Epithelial cell of prostate (primary cell): ENCODE measurements around the gene GNAZ.

Experiments used
- DNase-seq: peaks from one replicate; pipeline ENCODE4 v3.0.0-alpha.2; 2011; ENCODE audit warnings: low read depth, low spot score
- H3K27ac ChIP-seq: fragments of 450-650 bp; 2 replicates; pipeline ENCODE4 v1.5.1; 2017; ENCODE audit warnings: mild to moderate bottlenecking

GNAZ gene

DNA sequence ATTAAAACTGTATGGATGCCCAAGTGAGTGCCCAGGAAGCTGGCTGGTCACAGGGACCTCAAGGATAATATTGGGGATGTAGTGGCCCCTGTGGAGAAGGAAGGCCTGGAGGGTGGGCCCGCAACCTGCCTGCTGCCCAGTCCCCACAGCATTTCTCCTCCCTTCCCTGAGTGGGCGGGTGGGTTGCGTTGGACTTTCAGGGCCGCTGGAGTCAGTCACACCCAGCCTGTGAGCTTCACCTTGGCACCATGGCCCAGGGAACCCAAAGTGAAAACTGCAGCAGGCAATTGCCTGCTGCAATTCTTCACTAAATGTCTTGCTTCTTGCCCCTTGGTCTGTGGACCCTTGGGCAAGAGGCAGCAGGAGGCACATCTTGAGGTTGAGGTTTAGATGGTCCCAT, 4.7 kb downstream of the GNAZ start:
- H3K27ac ChIP-seq, result no peak overlapping the region
- DNase-seq, result no peak

DNA sequence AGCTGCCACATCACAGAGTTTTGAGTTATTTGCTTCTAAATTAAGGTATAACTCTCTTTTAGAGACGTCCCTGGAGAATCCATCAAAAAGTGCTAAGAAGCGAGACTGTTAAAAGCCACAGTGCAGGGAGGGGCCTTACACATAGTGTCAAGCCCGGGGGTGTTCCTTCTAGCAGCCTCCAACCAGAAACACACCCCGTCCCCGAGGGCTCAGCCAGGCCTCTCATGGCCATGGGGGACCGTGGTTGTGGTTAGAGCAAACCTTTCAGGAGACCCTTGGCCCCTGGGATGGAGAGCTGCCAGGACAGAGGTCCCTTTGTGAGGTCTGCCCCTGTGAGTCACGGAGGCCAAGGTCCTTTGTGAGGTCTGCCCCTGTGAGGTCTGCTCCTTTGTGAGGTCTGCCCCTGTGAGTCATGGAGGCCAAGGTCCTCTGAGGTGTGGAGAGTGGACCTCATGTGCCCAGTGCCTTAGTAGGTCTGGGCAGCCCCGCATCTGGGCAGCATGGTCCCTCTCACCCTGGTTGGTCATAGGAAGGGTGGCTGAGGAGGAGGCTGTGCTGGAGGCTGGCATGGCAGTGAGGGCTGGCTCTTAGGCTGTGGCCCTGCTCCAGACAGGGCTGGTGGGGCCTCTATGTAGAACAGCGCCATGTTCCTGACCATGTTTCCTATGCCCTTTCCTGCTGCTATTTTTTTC, 5.4 kb downstream of the GNAZ start:
- DNase-seq, result no peak
- H3K27ac ChIP-seq, result no peak overlapping the region

GRCh38 chr22:23076896-23077572, 6.7 kb downstream of the GNAZ start:
- DNase-seq, result no peak
- no peak overlapping the region for H3K27ac ChIP-seq

DNA sequence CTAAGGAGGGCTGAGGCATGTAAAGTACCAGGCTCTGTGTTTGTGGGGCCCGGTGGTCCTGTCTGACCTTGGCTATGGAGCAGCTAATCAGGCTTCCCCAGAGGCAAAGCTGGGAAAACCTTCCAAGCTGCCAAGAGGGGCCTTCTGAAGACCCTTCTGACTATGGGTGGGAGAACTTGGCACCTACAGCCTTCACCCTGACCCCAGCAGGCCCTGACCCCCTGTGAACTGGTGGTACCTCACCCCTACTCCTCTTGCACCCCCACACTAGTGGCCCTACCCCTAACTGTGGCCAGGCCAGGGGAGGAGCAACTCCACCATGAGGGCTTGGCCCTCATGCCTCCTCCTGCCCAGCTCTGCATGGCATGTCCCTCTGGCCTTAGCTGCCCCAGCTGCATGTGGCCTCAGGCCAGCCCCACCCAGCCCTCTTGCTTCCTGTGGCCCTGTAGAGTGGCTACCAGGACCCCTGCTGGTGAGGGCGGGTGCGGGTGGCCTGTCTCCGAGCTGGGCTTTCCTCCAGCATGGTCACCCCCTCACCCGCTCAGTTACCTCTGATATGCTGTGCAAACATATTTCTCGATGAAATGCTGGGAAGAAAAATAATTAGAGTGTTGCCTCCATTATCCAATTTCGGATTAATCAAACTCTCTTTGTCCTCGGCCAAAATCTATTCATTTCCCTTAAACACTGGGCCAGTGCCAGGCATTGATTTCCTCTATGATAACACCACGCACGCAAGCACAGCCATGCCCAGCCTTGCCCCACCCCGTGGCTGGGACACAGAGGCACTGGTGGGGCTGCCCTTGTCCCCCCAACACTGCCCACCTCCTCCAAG, 7.5 kb downstream of the GNAZ start:
- DNase-seq, result no peak
- no peak overlapping the region for H3K27ac ChIP-seq

GRCh38 chr22:23078462-23078787, 8.1 kb downstream of the GNAZ start:
- H3K27ac ChIP-seq, result no peak overlapping the region
- DNase-seq, result no peak

DNA sequence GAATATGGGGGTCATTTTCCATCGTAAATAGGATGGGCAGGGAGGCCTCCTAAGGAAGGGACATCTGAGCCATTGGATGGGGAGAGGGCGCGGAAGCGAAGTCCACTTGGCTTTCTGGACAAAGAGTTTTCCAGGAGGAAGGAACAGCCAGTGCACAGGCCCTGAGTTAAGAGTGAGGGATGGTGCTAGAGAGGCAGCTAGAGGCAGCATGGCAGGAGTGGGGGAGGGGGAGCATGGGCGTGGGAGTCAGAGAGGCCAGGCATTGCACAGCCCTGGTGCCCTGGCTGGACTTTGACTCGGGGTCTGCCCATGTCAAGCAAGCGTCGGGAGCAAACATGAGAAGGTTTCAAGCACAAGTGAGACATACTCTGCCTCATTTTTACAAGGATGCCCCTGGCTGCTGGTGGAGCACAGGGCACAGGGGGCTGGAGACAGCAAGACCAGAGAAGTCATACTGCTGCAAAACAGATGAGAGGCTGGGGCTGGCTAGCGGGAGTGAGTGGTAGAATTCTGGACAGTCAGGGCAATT, 9.0 kb downstream of the GNAZ start:
- DNase-seq, result no peak
- no peak overlapping the region for H3K27ac ChIP-seq

DNA sequence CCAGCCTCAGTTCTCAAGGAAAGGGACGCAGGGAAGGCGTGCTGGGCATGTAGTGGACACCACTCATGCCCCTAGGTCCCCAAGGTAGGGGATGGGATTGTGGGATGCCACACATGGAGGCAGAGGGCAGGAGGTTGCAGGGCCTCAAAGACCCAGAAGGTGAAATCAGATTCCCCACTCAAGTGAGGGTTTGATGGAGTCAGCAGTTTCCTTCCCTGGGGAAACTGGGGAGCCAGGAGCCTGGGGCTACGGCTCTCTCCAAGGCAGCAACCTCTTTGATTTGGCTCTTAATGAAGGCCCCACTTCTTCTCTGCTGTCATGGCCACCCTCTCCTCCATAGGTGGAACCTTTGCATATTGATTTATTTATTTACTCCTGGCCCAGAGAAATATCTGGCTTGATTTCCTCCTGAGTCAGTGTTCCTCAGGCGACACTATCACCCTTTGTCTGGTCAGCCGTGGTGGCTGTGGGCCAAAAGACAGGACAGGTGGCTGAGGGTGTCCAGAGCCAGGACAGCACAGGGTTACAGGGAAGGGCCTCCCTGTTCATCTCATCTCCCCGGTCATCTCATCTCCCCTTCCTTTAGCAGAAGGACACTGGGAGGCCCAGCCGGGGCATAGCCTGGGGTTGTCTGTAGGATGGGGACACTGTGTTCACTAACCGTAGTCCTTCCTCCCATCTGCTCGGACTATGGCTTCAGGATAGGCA, 9.6 kb downstream of the GNAZ start:
- no peak for DNase-seq
- no peak overlapping the region for H3K27ac ChIP-seq

GRCh38 chr22:23080613-23081290, 10.4 kb downstream of the GNAZ start:
- no peak for DNase-seq
- H3K27ac ChIP-seq, result no peak overlapping the region

DNA sequence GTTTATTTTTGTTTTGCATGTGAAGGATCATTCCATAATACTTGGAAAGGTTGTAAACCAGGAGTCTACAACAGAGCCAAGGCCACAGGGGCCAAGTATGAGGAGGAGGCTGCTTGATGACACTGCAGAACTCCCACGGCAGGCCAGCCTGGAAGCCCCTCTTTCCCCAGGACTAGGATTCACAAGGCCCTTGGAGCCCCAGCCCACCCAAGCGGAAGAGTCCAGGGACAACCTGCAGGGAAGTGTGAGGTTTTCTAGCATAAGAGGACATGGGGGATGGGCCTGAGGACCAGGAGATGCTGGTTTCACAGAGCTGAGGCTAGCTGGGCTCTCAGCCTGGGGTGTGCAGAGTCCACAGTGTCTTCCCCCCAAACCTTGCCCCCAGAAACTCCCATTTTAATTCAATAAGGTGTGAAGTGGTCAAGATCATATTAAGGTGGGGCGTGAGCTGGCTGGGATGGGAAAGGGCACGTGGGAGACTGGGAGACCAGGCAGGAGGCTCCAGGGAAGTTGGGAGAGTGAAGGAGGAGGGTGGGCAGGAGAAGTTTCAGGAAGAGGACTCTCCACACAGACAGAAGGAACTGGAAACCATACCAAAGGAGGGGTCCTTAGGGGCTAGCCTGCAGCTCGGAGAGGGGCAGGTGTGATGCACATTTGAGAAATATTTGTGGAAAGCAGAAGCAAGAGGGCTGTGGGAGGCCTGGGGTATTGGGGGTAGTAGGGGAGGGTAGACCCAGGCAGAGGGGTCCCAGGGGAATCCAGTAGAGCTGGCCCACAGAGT, 12.4 kb downstream of the GNAZ start:
- no peak overlapping the region for H3K27ac ChIP-seq
- no peak for DNase-seq

DNA sequence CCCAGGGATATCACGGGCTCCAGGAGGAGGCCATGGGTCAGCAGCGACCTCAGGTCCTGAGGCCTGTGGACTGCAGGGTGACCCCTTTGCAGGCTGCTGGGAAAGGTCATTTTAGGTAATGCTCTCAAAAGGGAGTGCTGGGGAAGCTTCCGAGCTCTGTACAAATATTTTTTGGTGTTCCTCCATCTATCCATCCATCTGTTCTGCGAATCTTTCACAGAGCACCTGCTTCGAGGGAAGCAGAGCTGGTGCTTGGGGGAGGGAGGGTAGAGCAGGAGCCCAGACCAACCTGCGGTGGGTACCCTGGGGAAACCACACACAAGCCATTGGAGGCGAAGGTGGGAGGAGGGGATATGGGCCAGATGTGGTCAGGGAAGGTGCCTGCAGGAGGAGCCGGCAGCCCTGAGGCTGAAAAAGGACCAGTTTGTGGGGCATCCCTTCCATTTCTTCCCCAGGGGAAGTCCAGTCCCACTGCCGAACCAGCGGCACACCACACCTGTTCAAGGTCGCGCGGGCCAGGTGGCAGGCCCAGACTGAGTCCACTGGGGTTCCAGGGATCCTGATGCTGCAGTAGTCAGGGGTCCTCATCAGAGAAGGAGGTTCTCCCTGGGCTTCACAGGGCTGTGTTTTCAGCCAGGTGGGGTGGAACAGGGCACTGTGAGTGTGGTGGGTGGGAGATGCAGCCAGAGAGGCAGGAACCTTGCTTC, 13.1 kb downstream of the GNAZ start:
- no peak overlapping the region for H3K27ac ChIP-seq
- no peak for DNase-seq

DNA sequence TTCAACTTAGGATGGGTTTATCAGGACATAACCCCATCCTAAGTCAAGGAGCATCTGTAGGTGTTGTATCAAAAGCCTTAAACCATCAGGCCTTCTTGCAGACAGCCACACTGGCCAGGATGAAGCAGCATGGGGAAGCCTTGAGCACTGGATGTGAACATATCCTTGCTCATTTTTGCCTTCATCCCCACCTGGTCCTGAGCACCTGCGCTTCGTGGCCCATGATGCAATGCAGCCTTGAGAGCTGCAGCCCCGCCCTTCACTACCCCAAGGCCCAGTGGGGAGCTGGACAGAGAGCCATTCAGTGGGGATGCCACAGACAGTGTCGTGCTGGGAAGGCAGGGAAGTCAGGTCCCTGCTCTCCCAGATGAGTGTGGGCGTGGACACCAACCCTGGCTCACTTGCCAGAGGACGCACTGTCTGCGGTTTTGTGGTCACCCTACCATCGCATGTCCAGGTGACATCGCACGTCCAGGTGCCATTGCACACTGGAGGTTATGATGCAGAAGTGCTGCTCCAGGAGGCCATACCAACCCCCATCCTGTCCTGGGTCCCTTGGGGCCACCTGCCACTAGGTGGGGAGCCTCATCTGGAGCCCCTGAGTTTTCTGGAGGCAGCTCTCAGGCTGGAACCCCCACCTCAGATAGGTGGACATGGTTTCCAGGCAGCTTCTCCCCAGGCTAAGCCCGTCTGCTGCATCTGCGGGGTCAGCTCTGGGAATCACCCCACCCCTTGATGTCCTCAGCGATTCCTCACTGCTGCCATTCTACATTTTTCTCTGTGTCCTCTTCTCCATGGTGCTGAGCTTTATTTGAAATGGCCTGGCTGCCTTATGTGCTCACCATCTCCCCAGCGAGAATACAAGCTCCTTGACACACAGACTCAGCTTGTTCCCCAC, 14.4 kb downstream of the GNAZ start:
- DNase-seq, result no peak
- H3K27ac ChIP-seq, result no peak overlapping the region

DNA sequence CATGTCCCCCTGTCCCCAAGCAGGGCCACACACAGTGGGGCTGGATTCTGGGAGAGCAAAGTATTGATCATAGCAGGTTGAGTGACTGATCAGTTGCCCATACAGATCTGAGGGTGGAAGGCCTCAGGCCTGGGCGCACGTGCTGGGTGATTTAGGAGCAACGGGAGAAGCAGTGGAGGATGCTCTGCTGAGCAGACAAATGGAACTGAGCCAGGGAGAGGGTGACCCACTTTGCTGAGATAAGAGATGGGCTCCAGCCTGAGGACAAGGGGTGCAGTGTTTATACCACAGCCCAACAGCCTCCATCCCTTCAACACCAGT, 15.0 kb downstream of the GNAZ start:
- no peak for DNase-seq
- no peak overlapping the region for H3K27ac ChIP-seq

- no peak overlapping the region for H3K27ac ChIP-seq
- DNase-seq, result no peak
Observed at GRCh38 chr22:23085785-23086184, 15.5 kb downstream of the GNAZ start.

DNA sequence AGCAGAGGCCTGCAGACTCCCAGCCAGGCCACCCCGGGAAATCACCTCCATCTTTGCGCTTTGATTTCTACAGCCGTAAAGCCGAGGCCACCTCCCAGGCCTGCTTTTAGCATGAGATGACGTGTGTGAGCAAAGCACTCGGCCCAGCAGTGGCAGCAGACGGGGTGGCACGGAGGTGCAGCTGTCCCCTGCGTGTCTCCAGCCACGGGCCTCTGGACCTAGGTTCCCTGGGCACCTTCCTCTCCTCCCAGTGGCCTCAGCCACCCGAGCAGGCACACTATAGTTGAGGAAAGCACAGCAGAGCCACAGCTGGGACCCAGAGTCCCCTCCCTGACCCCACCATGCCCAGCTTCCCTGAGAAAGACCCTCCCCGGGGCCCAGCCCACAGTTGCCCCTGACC, 15.9 kb downstream of the GNAZ start:
- no peak overlapping the region for H3K27ac ChIP-seq
- no peak for DNase-seq

DNA sequence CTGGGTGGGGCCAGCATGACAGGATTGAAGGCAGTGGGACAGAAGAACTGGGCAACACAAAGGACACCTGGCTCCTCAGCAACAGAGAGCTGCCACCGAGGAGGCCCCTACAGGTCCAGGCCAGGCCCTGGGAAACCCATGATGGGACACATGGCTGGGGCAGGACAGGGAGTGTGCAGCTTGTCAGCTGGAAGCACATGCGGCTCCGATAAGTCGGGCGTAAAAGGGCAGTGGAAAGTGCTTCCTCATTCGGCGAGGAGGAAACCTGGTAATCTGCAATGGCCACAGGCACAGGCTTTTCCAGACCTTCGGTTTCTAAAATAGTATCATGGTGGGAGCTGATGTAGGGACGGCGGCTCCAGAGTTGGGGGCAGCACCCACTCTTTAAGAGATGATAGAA, 16.5 kb downstream of the GNAZ start:
- no peak for DNase-seq
- H3K27ac ChIP-seq, result no peak overlapping the region

DNA sequence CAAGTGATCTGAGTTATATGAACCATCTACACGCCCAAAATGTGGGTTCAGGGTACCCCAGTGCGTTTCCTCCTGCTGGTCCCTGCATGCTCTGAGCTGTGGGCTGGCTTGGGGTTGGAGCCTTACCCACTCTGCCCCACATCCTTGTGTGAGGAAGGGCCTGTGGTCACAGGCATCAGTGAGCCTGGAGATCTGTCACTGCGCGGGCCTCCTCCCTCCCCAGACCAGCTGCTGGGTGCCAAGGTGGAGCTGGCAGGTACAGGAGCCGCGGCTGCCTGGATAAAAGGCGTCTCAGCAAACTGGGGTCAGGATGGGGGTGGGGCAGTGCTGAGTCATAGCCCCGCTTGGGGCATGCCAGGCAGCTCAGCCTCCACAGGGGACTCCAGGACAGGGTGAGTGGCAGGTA, 17.9 kb downstream of the GNAZ start:
- DNase-seq, result no peak
- H3K27ac ChIP-seq, result no peak overlapping the region

DNA sequence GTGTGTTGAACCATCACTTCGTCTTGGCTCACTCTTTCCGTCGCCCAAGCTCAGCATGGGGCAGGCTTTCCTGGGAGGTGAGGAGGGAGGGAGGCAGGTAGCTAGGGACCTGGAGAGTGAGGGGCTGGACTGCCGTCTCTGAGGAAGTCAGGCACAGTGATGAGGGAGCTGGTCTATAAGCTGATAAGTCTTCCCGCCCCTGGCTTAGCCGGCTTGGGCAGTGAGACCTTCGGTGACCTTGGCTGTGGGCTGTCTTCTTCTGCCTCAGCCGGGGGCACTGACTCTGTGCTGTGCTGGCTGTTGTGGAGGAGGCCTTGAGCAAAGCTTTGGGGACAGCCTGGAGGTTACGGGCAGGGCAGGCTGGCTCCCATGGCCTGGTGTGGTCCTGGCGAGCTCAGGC, 18.7 kb downstream of the GNAZ start:
- DNase-seq, result no peak
- no peak overlapping the region for H3K27ac ChIP-seq
